H1 (cell line): ENCODE results near the gene SMAD6. TPM values are rescaled to one million over a fixed set of nuclear protein-coding genes. Genes with fewer than 3 reads are reported as not detected.

Experiments
- CTCF ChIA-PET: fragments of 300-600 bp; sonication (Branson Sonifier 250); formaldehyde crosslinking; loops from one replicate; lab custom pipeline; 2021; ENCODE audit not compliant: partially characterized antibody; lab: Charles Lee
- POLR2A ChIA-PET: fragments of 300-600 bp; sonication (Branson Sonifier 250); formaldehyde crosslinking; loops from one replicate; lab custom pipeline; 2021; ENCODE audit warnings: inconsistent platforms; ENCODE audit not compliant: partially characterized antibody; lab: Charles Lee
- DNase-seq, 2 experiments: peaks; one replicate each; pipeline versions ENCODE4 v3.0.0 to v3.0.0-alpha.2; 2010 to 2022; ENCODE audit warnings: low spot score in 2 of 2, low read depth in 1 of 2, mixed read lengths in 1 of 2
- FAIRE-seq: peaks from 2 replicates; lab custom pipeline; 2011; peaks lifted over from hg19 to GRCh38; lab: Jason Lieb, UNC
- H2AFZ ChIP-seq: 2 replicates; pipeline ENCODE4 v1.8.1; 2012; ENCODE audit warnings: low read length, inconsistent platforms
- H2AK5ac ChIP-seq: 2 replicates; pipeline ENCODE4 v1.6.1; 2013; ENCODE audit warnings: low read depth, low read length
- H2BK120ac ChIP-seq: replicated peaks from 2 replicates; pipeline ENCODE3; 2013; ENCODE audit warnings: low read depth, low read length, inconsistent platforms
- H2BK12ac ChIP-seq: 2 replicates; pipeline ENCODE4 v1.6.1; 2013; ENCODE audit warnings: low read depth, low read length
- H2BK15ac ChIP-seq: 2 replicates; pipeline ENCODE4 v1.6.1; 2013; ENCODE audit warnings: low read length
- H2BK20ac ChIP-seq: 2 replicates; pipeline ENCODE4 v1.6.1; 2013; ENCODE audit warnings: low read length
- H2BK5ac ChIP-seq: 2 replicates; pipeline ENCODE4 v1.6.1; 2013; ENCODE audit warnings: low read depth, low read length
- H3K14ac ChIP-seq: 2 replicates; pipeline ENCODE4 v1.6.1; 2013; ENCODE audit warnings: inconsistent platforms; ENCODE audit not compliant: insufficient read length
- H3K18ac ChIP-seq: 2 replicates; pipeline ENCODE4 v1.6.1; 2013; ENCODE audit warnings: low read length; ENCODE audit errors: extremely low read depth
- H3K23ac ChIP-seq: 2 replicates; pipeline ENCODE4 v1.6.1; 2013; ENCODE audit warnings: inconsistent platforms; ENCODE audit not compliant: insufficient read length
- H3K23me2 ChIP-seq: 2 replicates; pipeline ENCODE4 v1.6.1; 2013; ENCODE audit warnings: low read depth, low read length
- H3K27ac ChIP-seq: 2 replicates; pipeline ENCODE4 v1.6.1; 2011; ENCODE audit warnings: low read depth, low read length, inconsistent platforms
- H3K27me3 ChIP-seq, 4 experiments: replicated peaks in 1 of 4; 1 replicate in 1 of 4; 2 replicates in 3 of 4; pipeline versions ENCODE4 v1.6.1 to v1.8.1; 2011 to 2013; ENCODE audit warnings: low read length in 3 of 4, mild to moderate bottlenecking in 3 of 4, inconsistent platforms in 2 of 4, mixed read lengths in 2 of 4, moderate library complexity in 1 of 4; ENCODE audit not compliant: control insufficient read depth in 3 of 4, insufficient read depth in 3 of 4; ENCODE audit errors: extremely low read depth in 1 of 4
- H3K36me3 ChIP-seq, 4 experiments: 2 replicates each; pipeline versions ENCODE4 v1.6.1 to v1.8.1; 2011 to 2013; ENCODE audit warnings: mild to moderate bottlenecking in 4 of 4, low read length in 3 of 4, moderate library complexity in 2 of 4, control low read depth in 1 of 4, inconsistent platforms in 1 of 4; ENCODE audit not compliant: insufficient read depth in 4 of 4, control insufficient read depth in 2 of 4
- H3K4ac ChIP-seq: replicated peaks from 2 replicates; pipeline ENCODE3; 2013; ENCODE audit warnings: low read length, low read depth, mixed read lengths, inconsistent platforms; ENCODE audit not compliant: insufficient read length
- H3K4me1 ChIP-seq, 4 experiments: replicated peaks in 1 of 4; 1 replicate in 1 of 4; 2 replicates in 3 of 4; pipeline versions ENCODE4 v1.6.1 to v1.8.1; 2011 to 2013; ENCODE audit warnings: low read length in 3 of 4, inconsistent platforms in 2 of 4, mixed read lengths in 1 of 4; ENCODE audit not compliant: insufficient read depth in 4 of 4, control insufficient read depth in 3 of 4
- H3K4me2 ChIP-seq, 2 experiments: 2 replicates each; pipeline versions ENCODE4 v1.6.1 to v1.8.1; 2011 to 2013; ENCODE audit warnings: low read depth in 2 of 2, low read length in 2 of 2, control low read depth in 1 of 2, inconsistent platforms in 1 of 2, mild to moderate bottlenecking in 1 of 2; ENCODE audit not compliant: insufficient read depth in 1 of 2
- H3K4me3 ChIP-seq, 4 experiments: fragments of 200-600, 300-600 bp in 1 of 4; sonication (generic), shearing (Covaris generic), sonication (Bioruptor Twin) in 1 of 4; 2 replicates each; pipeline versions ENCODE4 v1.5.1 to v1.8.1; 2011 to 2016; ENCODE audit warnings: low read length in 4 of 4, low read depth in 3 of 4, control low read depth in 2 of 4, inconsistent platforms in 2 of 4, mild to moderate bottlenecking in 2 of 4, mixed read lengths in 1 of 4, moderate library complexity in 1 of 4; ENCODE audit not compliant: insufficient read depth in 2 of 4; ENCODE audit errors: extremely low read depth in 1 of 4
- H3K56ac ChIP-seq: replicated peaks from 2 replicates; pipeline ENCODE3; 2013; ENCODE audit warnings: low read depth, mild to moderate bottlenecking, mixed read lengths, low read length, inconsistent platforms; ENCODE audit not compliant: insufficient read length
- H3K79me1 ChIP-seq: 2 replicates; pipeline ENCODE4 v1.6.1; 2013; ENCODE audit warnings: low read depth, low read length, control low read depth
- H3K79me2 ChIP-seq, 2 experiments: 2 replicates each; pipeline versions ENCODE4 v1.6.1 to v1.8.1; 2012 to 2013; ENCODE audit warnings: low read length in 2 of 2, mild to moderate bottlenecking in 2 of 2, inconsistent platforms in 1 of 2; ENCODE audit not compliant: insufficient read depth in 2 of 2, control insufficient read depth in 1 of 2
- H3K9ac ChIP-seq, 4 experiments: replicated peaks in 1 of 4; 1 replicate in 1 of 4; 2 replicates in 3 of 4; pipeline versions ENCODE4 v1.6.1 to v1.8.1; 2011 to 2013; ENCODE audit warnings: low read depth in 3 of 4, low read length in 3 of 4, control low read depth in 2 of 4, mild to moderate bottlenecking in 2 of 4, moderate library complexity in 2 of 4, inconsistent platforms in 1 of 4; ENCODE audit errors: extremely low read depth in 1 of 4
- H3K9me3 ChIP-seq, 2 experiments: 2 replicates each; pipeline versions ENCODE4 v1.6.1 to v1.8.1; 2012 to 2013; ENCODE audit warnings: mild to moderate bottlenecking in 2 of 2, moderate library complexity in 2 of 2, control low read depth in 1 of 2, inconsistent platforms in 1 of 2, low read depth in 1 of 2, low read length in 1 of 2, mixed read lengths in 1 of 2; ENCODE audit not compliant: insufficient read depth in 2 of 2
- H4K20me1 ChIP-seq, 2 experiments: replicated peaks in 1 of 2; 2 replicates each; pipeline versions ENCODE3 to v1.8.1; 2011 to 2013; ENCODE audit warnings: inconsistent platforms in 2 of 2, low read length in 2 of 2, mild to moderate bottlenecking in 1 of 2; ENCODE audit not compliant: insufficient read depth in 2 of 2, control insufficient read depth in 1 of 2
- H4K5ac ChIP-seq: 2 replicates; pipeline ENCODE4 v1.6.1; 2013; ENCODE audit warnings: low read length, low read depth, mixed read lengths, inconsistent platforms; ENCODE audit not compliant: insufficient read length
- H4K8ac ChIP-seq: 2 replicates; pipeline ENCODE4 v1.8.0; 2013; ENCODE audit warnings: mild to moderate bottlenecking, moderate library complexity, low read length, inconsistent platforms; ENCODE audit not compliant: insufficient read depth; ENCODE audit errors: extremely low read depth
- H4K91ac ChIP-seq: replicated peaks from 2 replicates; pipeline ENCODE3; 2013; ENCODE audit warnings: low read length, mixed read lengths, inconsistent platforms; ENCODE audit not compliant: insufficient read length
- CTBP2 ChIP-seq: IDR thresholded peaks from 2 replicates; pipeline ENCODE4 v1.7.0; 2011; ENCODE audit warnings: borderline replicate concordance, mild to moderate bottlenecking, moderate library complexity, mixed read lengths, low read length; ENCODE audit not compliant: insufficient read depth, insufficient read length
- E2F6 ChIP-seq: IDR thresholded peaks from 2 replicates; pipeline ENCODE4 v1.6.1; 2012; ENCODE audit warnings: inconsistent platforms
- MAX ChIP-seq: IDR thresholded peaks from 2 replicates; pipeline ENCODE4 v1.6.1; 2012; ENCODE audit warnings: inconsistent platforms
- NANOG ChIP-seq: IDR thresholded peaks from 2 replicates; pipeline ENCODE4 v1.6.1; 2011; ENCODE audit warnings: low read length, low read depth, mild to moderate bottlenecking, inconsistent platforms; ENCODE audit not compliant: insufficient read depth, poor library complexity, severe bottlenecking
- POLR2A ChIP-seq, 2 experiments: IDR thresholded peaks; 1 replicate in 1 of 2; 2 replicates in 1 of 2; pipeline ENCODE4 v1.6.1; 2011; ENCODE audit warnings: low read depth in 2 of 2, low read length in 2 of 2, mild to moderate bottlenecking in 2 of 2; ENCODE audit errors: control extremely low read depth in 1 of 2
- SIN3A ChIP-seq, 2 experiments: IDR thresholded peaks in 1 of 2; conservative IDR thresholded peaks in 1 of 2; 2 replicates each; pipeline ENCODE4 v1.6.1; 2011 to 2012; ENCODE audit warnings: low read length in 2 of 2, improper control_type of control experiment in 1 of 2, low read depth in 1 of 2, mild to moderate bottlenecking in 1 of 2
- SP4 ChIP-seq: IDR thresholded peaks from 2 replicates; pipeline ENCODE4 v1.6.1; 2012; ENCODE audit warnings: low read length, inconsistent platforms
- SUZ12 ChIP-seq: fragments of 200-600 bp; sonication (generic); IDR thresholded peaks from 2 replicates; pipeline ENCODE4 v1.6.1; 2012; ENCODE audit warnings: mild to moderate bottlenecking, inconsistent platforms, low read length, moderate library complexity, mixed read lengths
- TBP ChIP-seq: IDR thresholded peaks from 2 replicates; pipeline ENCODE4 v1.6.1; 2011; ENCODE audit warnings: low read depth, low read length, improper control_type of control experiment
- TEAD4 ChIP-seq: IDR thresholded peaks from 2 replicates; pipeline ENCODE4 v1.6.1; 2012; ENCODE audit warnings: low read depth, low read length, inconsistent platforms, mixed read lengths
- WGBS, 2 experiments: shearing (Covaris generic) in 1 of 2; methylation state at CpG; one replicate each; pipeline versions ENCODE4 v1.1.6 to v1.1.7; 2013 to 2015; ENCODE audit warnings: low lambda C conversion rate in 2 of 2, mixed read lengths in 2 of 2, inconsistent platforms in 1 of 2, low coverage in 1 of 2, missing lambda C conversion rate in 1 of 2; ENCODE audit not compliant: insufficient replicate concordance in 2 of 2, insufficient coverage in 1 of 2, insufficient read length in 1 of 2; ENCODE audit errors: extremely low coverage in 1 of 2, missing lambda C conversion rate in 1 of 2; 5-methylcytosine and 5-hydroxymethylcytosine counted together
- polyA plus RNA-seq, 7 experiments: library from polyadenylated mRNA; depleted of rRNA in 3 of 7; stranded (reverse) in 5 of 7; unstranded in 2 of 7; fragments of >200 nt in 5 of 7; fragments of 200-250 nt in 2 of 7; gene quantifications; 1 replicate in 5 of 7; 2 replicates in 1 of 7; 4 replicates in 1 of 7; pipeline versions ENCODE4 v1.2.1 to v1.2.3, GENCODE V29; 2011 to 2013; ENCODE audit warnings: missing spikeins in 2 of 7, mixed read lengths in 2 of 7
- total RNA-seq: library from RNA; stranded (reverse); fragmentation: NEBNext Ultra II Directional; extraction: Animal tissue kit (Norgen Biotek cat#: 25700); gene quantifications from 2 replicates; pipeline ENCODE4 v1.2.1, GENCODE V29; 2021

SMAD6 gene
- total and polyA plus RNA-seq, 2 of the 8 experiments (the other 6 are each of a cell fraction or from before 2014, with no cell fraction given): 1.8 to 7.0 TPM

- peaks cover 0 to 8% (median 0%) of the 10 kb centered on the region in 4 experiments; a peak in 1 of 8 replicates for H3K36me3 ChIP-seq
- FAIRE-seq: no peak
- H4K5ac ChIP-seq: no peak overlapping the region
- no peak overlapping the region for H2BK20ac ChIP-seq
- no peak overlapping the region for H2AK5ac ChIP-seq
- DNase-seq: peak in 1 of 2 experiments; percentile 63
- 2% methylated on average over 51 of the region's 95 CpGs; no CpG with 5 or more reads in 1 of the 2 experiments for WGBS, 2 experiments
- no peaks in the 10 kb centered on the region for H3K9me3 ChIP-seq
- no peaks in the 10 kb centered on the region for H3K79me2 ChIP-seq
- ChIA-PET POLR2A (interaction anchor here (0.9 to 3.5 kb wide), 11 partner anchors 9 to 199 kb away, joined by 3 to 17 read pairs (median 3); partner anchors contain the start of gene RPL4), CTCF (interaction anchor here (0.5 to 16.9 kb wide), 17 partner anchors 8 to 148 kb away, joined by 3 to 361 read pairs (median 4); no protein-coding TSS in a partner anchor)
- peaks cover 18 to 45% (median 35%) of the 10 kb centered on the region in 4 experiments; a peak in 6 of 7 replicates for H3K27me3 ChIP-seq
- peaks cover 0 to 35% (median 19%) of the 10 kb centered on the region in 4 experiments; a peak in 6 of 7 replicates for H3K4me1 ChIP-seq
- H3K4me2 ChIP-seq: peak overlapping the region; percentile 90 to 96
- H2BK5ac ChIP-seq: no peak overlapping the region
- no peak overlapping the region for H2BK120ac ChIP-seq
- no peaks in the 10 kb centered on the region for H3K79me1 ChIP-seq
- peaks cover 9 to 20% of the 10 kb centered on the region in 2 experiments for H4K20me1 ChIP-seq
- no peak overlapping the region for H3K14ac ChIP-seq
- no peak overlapping the region for H4K91ac ChIP-seq
- peak overlapping the region in 2 of 4 experiments; percentile 8 to 60; a peak in 4 of 7 replicates for H3K9ac ChIP-seq
- H3K23ac ChIP-seq: no peak overlapping the region
- H2AFZ ChIP-seq: no peak overlapping the region
- H3K4me3 ChIP-seq: peak overlapping the region; percentile 54 to 83 (median 62)
- H3K23me2 ChIP-seq: peaks cover 26% of the 10 kb centered on the region; the same call in 1 of the 2 replicates
- H2BK12ac ChIP-seq: peak overlapping the region; percentile 23; the same call in 1 of the 2 replicates
- peak overlapping the region; percentile 46 for H3K4ac ChIP-seq
- peak overlapping the region; percentile 78 for H3K18ac ChIP-seq
- peak overlapping the region; percentile 53; the same call in 1 of the 2 replicates for H4K8ac ChIP-seq
- H3K27ac ChIP-seq: no peak overlapping the region
- H3K56ac ChIP-seq: peak overlapping the region; percentile 32
- no peak overlapping the region for H2BK15ac ChIP-seq
- peak; percentile 39; the same call in 1 of the 2 replicates for TF ChIP-seq SUZ12
- no peak for TF ChIP-seq POLR2A (IDR thresholded peaks at IDR 0.05; ENCODE audit: control extremely low read depth in 1 of 2, low read depth in 2 of 2, low read length in 2 of 2)
- no peak; the same call in 1 of the 2 replicates for TF ChIP-seq TBP
- no peak for TF ChIP-seq CTBP2
- no peak for TF ChIP-seq TEAD4
- peak; percentile 89 for TF ChIP-seq MAX
- TF ChIP-seq SP4: no peak
- 0 out of 4 replicates have a peak, but pooled peaks of 1 of the 2 experiments have one; percentile 30 for TF ChIP-seq SIN3A (conservative IDR thresholded peaks at IDR 0.05 in 1 of 2, IDR thresholded peaks at IDR 0.05 in 1 of 2; ENCODE audit: low read depth in 1 of 2, low read length in 2 of 2)
- TF ChIP-seq E2F6: peak; percentile 91
- TF ChIP-seq NANOG: no peak
Measured at GRCh38 chr15:66702787-66703539, 927 bp downstream of the SMAD6 start.
